NK-92 (cell line): Measurements from ENCODE around the gene OCIAD1.
"Not testable (repeated sequence)": the region's sequence is repeated elsewhere in the genome, so short reads cannot be mapped to it uniquely, and the experiment has no call there.

Source experiments
- DNase-seq: peaks from one replicate; lab custom pipeline; 2025; ENCODE audit not compliant: unreplicated experiment; lab: John Stamatoyannopoulos, UW

Gene OCIAD1, protein sequence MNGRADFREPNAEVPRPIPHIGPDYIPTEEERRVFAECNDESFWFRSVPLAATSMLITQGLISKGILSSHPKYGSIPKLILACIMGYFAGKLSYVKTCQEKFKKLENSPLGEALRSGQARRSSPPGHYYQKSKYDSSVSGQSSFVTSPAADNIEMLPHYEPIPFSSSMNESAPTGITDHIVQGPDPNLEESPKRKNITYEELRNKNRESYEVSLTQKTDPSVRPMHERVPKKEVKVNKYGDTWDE

DNA sequence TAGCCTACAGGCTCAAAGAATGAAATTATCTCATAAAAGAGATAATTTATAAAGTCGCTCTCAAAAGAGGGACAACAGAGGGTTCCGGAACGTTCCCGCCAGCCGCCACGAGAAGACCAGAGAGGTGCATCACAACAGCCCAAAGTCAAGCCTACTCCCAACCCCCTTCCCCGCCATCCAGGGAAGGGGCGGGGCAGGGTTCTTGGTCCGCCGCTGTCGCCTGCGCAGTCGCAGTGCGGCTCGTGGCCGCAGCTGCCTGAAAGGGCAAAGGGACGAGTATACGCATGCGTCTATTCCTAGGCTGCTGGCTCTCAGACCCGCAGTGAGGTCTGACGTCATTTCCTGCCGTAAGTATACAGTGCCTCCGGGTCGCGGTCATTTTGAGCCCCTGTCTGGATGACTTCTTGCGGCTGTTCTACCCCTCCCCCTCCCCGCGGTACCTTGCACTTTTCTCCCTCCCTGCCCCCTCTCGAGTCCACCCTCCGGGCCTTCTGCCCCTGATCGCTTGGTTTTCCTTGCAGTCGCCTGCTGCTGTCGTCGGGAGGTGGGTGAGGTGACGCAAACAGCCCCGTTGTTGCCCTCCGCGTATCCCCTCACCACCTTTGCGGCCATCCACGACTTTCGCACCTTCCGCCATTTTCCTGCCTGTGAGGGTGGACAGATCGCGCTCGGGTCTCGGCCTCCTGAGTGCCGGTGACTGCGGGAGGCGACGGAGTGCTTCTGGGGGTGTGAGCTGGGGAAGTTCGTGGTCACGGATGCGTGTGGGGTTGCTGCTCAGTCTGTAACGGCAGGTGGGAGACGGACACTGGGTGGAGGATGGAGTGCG is at the start of gene OCIAD1:
OCIAD1 (plus strand) TSS at position 383 of the 826 bp plus-strand sequence. CDS start 1,537 bp downstream, outside the sequence.
- peak; percentile 80 for DNase-seq

DNA sequence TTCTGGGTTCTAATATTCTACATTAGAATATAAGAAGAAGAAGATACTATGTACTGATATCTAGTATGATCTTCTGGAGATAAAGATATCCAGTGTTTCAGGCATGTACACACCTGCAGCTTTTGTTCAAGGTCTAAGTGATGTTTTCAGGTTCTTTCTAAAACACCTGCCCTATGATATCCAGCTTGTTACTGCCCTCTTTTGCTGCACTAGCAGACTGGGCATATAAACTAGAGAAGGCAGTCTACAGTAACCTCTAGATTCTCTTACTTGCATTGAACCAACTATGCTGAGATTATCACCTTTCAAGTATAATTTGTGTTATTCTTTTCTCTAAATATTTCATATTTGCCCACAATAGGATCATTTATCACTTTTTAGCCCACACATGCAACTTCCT is 48.9 kb upstream of the OCIAD1 start:
- no peak for DNase-seq

DNA sequence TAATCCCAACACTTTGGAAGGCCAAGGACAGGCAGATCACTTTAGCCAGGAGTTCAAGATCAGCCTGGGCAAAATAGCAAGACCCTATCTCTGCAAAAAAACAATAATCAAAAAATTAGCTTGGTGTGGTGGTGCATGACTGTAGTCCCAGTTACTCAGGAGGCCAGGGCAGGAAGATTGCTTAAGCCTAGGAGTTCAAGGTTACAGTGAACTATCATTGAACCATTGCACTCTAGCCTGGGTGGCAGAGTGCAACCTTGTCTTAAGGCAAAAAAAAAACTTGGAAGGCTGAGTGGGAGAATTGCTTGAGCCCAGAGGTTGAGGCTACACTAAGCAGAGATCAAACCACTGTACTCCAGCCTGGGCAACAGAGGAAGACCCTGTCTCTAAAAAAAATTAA is 45.6 kb upstream of the OCIAD1 start:
- DNase-seq: no peak

DNA sequence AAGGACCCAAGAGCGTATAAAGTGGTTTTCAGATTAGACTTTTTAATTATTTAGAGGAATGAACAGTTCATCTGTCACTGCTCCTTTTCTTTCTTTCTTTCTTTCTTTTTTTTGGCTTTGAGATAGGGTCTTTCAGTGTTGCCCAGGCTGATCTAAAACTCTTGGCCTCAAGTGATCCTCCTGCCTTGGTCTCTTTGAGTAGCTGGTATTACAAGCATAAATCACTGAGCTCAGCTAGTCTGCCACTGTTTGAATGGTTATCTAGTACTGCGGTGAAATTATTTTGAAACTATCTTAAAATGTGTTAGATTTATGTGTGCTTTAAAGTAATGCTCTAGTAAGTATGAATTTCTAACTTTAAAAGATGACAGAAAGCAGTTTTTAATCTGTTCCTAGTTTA is 44.3 kb upstream of the OCIAD1 start:
- no peak for DNase-seq

DNA sequence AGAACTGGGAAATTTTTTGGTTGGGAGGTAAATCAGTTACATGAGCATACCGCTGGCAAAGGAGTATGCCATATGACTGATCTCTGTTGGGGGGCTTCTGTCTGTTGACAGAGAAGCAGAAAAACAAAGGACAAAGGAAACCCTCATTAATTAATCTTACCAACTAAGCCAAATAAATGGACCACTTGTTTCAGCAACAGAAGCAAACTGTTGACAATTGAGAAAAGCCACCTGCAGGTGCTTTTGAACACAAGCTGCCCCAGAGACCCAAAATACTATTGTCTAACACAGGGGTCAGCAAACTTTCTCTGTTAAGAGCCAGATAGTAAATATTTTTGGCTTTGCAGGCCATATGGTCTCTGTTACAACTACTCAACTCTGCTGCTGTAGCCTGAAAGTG is 43.8 kb upstream of the OCIAD1 start:
- DNase-seq: no peak

DNA sequence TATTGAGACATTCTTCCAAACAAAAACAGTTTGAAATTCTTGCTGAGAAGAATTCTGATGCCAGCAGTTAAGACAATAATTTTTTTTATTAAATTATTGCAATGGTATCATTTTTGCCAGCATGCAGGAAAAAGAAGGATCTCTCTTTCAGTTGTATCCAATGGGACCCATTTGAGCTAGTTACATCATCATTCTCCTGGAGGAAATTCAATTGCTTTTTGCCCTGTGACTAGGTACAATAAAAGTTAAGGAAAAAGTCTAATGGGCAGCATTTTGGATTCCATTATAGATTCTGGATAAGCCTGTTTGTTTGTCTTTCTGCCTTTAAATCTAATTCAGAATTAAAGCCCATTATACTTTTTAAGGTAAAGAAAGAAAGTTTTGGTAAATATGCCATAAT is 40.3 kb upstream of the OCIAD1 start:
- no peak for DNase-seq

DNA sequence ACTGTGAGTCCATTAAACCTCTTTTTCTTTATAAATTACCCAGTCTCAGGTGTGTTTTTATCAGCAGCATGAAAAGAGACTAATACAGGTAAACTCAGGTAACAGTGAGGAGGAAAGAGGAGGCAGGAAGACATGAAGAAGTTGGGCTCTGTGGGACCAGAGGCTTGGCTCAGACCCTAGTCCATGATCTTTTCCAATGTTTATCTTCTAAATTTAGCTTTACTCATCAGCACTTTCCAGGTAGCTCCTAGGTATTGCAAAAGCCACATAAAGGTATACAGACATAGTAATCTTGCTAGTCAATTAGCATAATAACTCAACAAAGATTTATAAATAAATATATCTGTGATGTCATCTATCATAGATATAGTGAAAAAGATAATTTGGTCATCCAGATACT is 39.6 kb upstream of the OCIAD1 start:
- no peak for DNase-seq

DNA sequence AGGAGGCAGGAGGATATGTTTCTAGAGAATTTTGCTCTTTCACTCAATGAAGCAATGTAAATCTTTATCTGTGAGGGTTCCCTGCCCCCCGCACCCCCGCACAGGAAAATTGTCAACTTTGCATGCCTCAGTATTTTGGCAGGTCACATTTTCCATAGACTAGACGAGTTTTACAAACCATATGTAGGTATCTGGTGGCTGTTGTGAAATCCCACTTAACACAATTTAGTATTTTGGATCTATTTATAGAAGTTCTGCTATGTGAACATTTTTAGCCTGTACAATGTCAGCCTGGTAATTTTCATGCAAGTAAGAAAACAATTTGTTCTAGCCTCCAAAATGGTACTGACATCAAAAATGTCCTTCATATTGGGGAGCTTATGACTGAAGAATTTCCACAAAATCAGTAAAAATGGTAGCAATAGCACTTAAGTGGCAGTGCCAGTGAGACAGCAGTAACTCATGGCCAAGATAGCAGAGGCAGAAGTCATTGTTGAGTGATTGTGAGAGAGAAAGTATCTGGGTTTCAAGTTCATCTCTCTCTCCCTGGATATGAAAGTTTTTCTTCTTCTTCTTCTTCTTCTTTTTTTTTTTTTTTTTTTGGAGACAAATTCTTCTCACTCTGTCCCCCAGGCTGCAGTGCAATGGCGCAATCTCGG is 38.4 kb upstream of the OCIAD1 start:
- no peak for DNase-seq

DNA sequence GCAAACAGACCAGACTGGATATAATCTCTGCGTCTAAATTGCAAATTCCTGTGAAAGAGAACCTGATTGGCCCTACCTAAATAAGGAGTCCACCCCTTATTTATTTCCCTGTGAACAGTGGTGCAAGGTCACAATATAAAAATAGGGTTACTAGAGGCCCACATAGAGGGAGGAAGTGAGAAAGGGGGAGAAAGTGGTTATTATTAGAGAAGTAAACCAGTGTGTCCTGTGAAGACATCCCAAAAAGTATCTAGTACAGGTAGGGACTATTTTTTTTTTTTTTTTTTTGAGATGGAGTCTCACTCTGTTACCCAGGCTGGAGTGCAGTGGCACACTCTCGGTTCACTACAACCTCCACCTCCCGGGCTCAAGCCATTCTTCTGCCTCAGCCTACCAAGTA is 35.8 kb upstream of the OCIAD1 start:
- DNase-seq: no peak

DNA sequence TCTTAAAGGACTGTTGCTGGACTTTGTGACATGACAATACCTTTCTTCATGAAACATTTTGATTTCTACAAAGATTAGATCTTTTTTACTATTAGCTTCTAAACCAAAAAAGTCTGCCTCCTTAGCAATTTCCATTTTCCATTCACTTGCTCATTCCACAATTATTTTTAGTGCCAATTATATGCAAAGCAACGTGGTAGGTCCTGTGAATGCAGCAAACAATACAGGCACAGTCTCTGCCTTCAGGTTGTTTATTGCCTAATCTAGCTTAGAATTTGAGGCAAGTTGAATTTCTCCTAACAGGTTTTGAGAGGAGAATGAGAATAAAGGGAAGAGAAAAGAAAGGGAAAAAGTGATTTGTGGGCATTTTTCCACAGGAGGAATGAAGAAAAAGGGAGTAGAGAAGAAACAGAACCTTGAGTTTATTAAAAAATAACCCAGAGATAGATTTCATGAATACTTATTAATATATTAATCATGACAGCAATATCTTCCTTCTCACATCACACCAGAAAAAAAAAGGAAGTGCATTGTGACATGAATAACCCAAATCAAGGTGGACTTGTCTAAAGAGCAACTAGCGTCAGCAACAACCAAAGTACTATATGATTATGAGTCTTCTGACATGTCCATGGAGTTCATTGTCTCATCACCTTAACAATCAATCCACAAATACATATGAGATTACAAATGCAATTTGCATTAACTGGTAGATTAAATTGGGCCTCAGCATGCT is 34.5 kb upstream of the OCIAD1 start:
- DNase-seq: no peak

DNA sequence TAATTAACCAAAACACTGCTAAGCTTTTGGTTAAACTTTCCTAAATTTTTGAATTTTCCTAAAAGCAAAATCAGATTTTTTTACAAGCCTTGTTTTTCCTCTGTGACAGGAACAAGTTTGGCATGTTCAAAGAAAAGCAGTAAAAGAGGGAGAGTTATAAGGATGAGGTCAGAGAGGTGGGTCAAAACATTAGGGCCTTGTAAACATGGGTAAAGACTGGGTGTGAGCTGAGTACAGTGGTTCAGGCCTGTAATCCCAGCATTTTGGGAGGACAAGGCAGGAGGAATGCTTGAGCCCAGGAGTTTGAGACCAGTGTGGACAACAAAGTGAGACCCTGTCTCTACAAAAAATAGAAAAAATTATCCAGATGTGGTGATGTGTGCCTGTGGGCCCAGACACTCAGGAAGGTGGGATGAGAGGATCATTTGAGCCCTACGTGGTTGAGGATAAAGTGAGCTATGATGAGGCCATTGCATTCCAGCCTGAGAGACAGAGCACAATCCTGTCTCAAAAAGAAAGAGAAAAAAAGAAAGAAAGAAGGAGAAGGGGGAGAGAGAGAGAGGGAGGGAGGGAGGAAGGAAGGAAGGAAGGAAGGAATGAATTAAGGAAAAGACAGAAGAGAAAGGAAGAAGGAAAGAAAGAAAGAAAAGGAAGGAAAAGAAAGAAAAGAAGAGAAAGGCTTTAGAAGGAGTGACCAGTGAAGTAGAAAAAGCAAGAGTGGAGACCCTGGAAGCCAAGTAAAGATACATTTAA is 33.8 kb upstream of the OCIAD1 start:
- DNase-seq: no peak

DNA sequence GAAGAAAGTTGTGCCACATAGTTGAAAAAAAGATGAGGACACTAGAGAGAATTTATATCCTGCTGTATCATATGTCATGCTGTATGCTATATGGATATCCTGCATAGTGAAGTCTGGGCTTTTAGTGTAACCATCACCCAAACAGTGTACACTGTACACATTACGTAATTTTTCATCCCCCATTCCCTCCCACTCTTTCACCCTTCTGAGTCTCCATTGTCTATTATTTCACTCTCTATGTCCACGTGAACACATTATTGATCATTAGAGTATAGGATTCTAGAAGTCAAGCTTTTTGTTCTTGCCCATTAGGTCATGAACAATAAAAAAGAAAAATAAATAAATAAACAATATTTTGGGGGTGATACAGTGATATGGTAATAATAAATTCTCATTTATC is 32.8 kb upstream of the OCIAD1 start:
- DNase-seq: no peak

DNA sequence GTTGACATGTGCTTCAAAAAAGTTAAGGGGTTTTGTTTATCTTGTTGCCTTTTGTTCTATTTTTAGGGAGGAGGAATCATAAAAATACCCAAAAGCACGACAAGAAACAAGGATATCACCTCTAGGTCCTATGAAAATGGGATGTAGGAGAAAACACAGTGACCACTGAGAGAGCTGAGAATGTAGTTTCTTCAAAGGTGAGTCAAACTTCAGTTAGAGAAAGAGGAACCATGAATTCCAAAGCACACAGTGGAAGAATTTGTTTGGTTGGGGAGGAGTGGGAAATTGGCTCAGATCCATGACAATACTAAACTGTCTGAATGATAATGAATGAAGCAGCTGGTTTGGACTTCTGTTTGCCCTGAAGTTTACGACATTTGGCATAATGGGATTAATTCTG is 31.7 kb upstream of the OCIAD1 start:
- no peak for DNase-seq

DNA sequence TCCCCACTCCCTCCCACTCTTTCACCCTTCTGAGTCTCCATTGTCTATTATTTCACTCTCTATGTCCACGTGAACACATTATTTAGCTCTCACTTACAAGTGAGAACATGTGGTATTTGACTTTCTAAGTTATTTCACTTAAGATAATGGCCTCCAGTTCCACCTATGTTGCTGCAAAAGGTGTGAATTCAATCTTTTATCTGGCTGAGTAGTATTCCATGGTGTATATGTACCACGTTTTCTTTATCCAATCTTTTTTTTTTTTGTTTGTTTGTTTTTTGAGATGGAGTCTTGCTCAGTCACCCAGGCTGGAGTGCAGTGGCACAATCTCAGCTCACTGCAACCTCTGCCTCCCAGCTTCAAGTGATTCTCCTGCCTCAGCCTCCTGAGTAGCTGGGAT is 30.7 kb upstream of the OCIAD1 start:
- not testable (repeated sequence) for DNase-seq

DNA sequence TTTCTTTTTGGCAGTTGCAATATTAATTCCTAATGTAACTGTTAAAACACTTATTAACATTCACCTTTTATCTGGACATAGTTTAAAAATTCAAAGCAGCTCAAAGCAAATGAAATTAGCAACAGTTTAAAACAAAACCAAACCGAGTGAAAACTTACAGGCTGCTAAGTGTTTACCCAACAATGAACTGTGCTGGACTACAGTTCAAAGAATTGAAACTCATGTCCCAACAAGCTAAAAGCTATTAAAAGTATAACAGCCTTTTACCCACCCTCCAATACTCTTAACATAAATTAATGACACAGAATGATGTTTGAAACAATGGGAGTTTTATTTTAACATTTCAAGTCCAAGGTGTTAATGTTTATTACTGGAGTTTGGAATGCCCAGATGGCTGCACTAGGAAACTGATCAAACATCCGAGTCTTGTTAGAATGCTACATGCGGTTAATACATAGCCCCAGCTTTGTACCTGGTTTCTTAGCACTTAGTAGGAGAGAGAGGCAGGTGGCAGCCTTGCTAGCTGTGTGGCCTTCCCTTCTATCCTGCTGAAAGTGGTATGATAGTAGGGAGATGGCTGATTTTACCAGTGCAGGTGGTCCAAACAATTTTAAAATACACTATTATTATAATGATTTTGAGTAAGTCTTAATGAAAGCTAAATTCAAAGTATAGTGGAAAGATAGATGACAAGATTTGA is 29.7 kb upstream of the OCIAD1 start:
- DNase-seq: no peak

DNA sequence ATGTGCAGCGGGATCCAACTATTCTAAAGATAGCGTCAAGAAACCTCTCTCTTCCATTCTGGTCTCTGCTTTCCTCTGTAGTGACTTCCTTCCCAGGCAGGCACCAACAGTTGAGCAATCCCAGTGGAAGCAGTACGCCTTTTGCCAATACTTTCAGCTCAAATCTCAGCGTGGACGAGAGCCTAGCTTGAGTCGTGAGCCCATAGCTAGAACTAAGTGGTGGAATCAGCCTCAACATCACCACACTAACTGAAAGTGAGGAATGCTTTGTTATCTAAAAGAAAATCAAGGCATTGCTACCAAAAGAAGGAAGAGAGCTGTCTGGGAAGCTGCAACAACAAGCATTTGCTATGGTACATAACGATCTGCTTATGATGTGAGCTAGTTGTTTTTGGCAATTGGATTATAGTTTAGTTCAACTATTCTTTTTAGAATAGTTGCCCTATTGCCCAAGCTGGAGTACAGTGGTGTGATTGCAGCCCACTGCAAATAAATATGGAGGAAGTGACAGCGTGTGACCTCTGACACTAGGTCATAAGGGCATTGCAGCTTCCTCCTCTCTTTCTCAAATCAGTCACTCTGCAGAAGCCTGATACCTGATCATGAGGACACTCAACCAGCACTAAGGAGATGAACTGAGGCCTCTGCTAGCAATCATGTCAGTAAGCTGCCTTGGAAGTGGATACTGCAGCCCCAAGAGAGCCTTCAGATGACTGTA is 26.1 kb upstream of the OCIAD1 start:
- no peak for DNase-seq

DNA sequence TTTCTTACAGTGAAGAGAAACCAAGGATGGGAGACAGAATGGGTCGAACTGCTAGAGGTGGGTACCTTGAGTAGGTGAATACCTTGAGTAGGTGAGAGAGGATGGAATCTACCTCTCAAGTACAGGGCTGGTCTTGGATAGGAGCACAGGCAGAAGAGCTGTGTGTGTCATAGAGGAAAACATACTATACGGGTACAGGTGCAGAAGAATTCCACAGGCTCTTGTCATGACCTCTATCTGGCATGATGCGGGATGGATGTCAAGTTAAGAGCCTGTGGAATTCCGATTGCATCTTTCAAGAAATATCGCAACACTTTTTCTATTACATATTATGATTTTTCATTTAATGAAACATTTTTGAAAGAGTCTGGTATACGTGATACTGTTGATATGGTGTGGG is 18.0 kb upstream of the OCIAD1 start:
- DNase-seq: no peak

DNA sequence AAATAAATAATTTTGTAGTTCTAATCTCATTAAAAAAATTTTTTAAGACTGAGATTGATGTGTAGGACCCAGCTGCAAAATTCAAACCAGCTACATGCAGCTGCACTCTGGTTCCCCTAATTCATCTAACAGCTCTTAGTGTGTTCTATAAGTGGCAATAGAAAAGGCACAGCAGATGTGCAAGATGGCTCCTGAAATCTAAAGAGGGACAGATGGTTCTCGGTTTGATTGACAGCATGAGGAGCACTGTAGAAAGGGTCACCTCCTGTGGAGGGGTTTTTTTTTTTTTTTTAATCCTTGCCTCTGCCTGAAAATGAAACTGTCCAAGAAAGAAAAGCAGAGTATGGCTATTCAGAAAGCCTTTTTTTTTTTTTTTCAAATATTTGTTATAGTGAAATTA is 16.9 kb upstream of the OCIAD1 start:
- no peak for DNase-seq

DNA sequence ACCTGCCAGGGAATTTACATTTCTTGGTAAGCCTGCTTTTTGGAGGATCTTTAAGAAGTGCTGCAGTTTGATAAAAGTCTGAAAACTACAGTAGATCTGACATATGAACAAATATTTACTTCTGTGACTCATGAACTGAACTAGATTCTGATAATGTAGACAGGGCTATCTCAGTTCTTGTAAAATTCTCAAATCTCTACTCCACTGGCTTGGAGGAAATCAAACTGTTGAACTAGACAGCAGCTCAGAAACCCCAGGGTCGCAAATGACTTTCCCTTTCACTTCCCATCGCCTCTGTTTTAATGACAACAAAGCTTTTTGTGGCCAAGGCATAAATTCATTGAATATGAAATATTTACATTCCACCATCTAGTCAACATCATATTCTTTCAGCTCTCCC is 15.4 kb upstream of the OCIAD1 start:
- no peak for DNase-seq

DNA sequence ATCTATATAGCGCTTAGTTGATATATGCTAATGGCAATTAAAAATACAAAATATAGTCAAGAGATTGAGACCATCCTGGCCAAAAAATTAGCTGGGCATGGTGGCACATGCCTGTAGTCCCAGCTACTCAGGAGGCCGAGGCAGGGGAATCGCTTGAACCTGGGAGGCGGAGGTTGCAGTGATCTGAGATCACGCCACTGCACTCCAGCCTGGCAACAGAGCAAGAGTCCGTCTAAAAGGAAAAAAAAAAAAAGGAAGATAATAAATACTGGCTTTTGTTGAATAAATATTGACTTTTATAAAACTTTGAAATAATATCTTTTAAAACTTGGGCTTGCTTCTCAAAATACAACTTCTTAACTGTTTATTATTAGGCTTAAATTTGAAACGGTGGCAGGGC is 14.6 kb upstream of the OCIAD1 start:
- not testable (repeated sequence) for DNase-seq
